C4-2B (cell line): ENCODE measurements around the gene FBXO45.

Source experiments
- ZFX ChIP-seq: fragments of 450-650 bp; IDR thresholded peaks from 2 replicates; pipeline ENCODE4 v1.6.1; 2017
- TF ChIP-seq, protein P1 (sequence below): fragments of 450-650 bp; conservative IDR thresholded peaks from 2 replicates; pipeline ENCODE4 v1.5.1; 2017; ENCODE audit warnings: mild to moderate bottlenecking

GRCh38 chr3:196608693-196609092, 40.2 kb downstream of the FBXO45 start:
- TF ChIP-seq, protein P1, sequence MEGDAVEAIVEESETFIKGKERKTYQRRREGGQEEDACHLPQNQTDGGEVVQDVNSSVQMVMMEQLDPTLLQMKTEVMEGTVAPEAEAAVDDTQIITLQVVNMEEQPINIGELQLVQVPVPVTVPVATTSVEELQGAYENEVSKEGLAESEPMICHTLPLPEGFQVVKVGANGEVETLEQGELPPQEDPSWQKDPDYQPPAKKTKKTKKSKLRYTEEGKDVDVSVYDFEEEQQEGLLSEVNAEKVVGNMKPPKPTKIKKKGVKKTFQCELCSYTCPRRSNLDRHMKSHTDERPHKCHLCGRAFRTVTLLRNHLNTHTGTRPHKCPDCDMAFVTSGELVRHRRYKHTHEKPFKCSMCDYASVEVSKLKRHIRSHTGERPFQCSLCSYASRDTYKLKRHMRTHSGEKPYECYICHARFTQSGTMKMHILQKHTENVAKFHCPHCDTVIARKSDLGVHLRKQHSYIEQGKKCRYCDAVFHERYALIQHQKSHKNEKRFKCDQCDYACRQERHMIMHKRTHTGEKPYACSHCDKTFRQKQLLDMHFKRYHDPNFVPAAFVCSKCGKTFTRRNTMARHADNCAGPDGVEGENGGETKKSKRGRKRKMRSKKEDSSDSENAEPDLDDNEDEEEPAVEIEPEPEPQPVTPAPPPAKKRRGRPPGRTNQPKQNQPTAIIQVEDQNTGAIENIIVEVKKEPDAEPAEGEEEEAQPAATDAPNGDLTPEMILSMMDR = no peak
- TF ChIP-seq ZFX = no peak
